DMS53 treated with DMSO at 0.1 percent for 48 hours (cell line): ENCODE data around the gene PARP11.

Experiments used
- DNase-seq: peaks from one replicate; lab custom pipeline; 2025; ENCODE audit not compliant: unreplicated experiment; lab: John Stamatoyannopoulos, UW

PARP11 gene, protein sequence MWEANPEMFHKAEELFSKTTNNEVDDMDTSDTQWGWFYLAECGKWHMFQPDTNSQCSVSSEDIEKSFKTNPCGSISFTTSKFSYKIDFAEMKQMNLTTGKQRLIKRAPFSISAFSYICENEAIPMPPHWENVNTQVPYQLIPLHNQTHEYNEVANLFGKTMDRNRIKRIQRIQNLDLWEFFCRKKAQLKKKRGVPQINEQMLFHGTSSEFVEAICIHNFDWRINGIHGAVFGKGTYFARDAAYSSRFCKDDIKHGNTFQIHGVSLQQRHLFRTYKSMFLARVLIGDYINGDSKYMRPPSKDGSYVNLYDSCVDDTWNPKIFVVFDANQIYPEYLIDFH

GRCh38 chr12:3872800-3873636 lies at the start of gene PARP11:
PARP11 (minus strand) TSS chr12:3873399; CDS start chr12:3873229, 170 bp downstream.
- peak; percentile 100 for DNase-seq

GRCh38 chr12:3922033-3922432 lies 48.8 kb upstream of the PARP11 start:
- no peak for DNase-seq

DNA sequence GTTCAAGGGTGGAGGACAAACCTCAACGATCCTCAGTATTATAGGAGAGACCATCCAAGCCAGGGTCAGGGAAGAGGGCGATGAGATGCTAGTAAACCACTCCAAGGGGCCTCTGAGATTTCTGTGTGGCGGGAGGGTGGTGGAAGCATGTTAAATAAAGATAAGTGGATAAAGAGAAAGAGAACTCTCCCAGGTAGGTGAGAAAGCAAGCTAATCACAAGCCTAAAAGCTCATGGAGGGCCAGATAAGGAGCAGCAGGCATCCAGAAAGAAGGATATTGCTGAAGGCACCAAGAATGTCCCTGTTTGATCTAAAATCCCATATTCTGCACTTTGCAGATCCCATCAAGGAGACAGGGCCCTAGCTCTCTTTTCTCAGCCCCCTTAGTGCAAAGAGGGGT lies 48.3 kb upstream of the PARP11 start:
- DNase-seq, result no peak

GRCh38 chr12:3921151-3921471 lies 47.9 kb upstream of the PARP11 start:
- no peak for DNase-seq

DNA sequence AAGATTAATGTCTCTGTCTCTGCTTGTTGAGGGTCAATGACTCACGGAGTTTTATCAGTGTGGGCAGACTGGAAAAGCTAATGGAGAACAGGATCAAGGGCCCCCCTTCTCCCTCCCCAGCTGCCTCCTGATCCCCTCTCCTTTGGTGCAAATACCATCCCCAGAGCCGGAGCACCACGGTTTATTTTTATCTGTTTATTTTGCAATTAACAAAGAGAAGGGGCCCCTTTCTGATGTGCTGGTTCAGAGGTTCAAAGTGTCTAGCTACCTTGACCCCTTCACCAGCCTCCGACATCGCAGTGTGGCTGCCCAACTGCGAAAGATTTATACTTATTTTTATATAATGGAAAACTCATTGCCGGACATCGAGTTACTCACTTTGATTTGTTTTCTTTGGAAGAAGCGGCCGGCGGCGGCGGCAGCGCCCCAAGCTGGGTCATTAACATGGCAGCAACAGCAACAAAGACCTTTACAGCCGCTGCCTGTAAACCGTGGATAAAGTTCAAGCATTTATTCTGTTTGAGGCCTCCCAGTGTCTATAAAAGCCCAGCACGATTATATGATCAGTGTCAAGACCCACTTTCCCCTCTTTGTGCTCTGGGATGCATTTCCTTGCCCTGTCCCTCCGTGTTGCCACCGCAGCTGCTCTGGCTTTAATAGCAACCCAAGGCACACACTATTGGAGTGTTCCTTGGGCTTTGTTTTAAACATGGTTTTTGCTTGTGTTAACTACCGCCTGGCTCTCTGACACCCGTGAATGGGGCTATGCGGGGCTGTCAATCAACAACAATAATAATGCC lies 47.4 kb upstream of the PARP11 start:
- no peak for DNase-seq

DNA sequence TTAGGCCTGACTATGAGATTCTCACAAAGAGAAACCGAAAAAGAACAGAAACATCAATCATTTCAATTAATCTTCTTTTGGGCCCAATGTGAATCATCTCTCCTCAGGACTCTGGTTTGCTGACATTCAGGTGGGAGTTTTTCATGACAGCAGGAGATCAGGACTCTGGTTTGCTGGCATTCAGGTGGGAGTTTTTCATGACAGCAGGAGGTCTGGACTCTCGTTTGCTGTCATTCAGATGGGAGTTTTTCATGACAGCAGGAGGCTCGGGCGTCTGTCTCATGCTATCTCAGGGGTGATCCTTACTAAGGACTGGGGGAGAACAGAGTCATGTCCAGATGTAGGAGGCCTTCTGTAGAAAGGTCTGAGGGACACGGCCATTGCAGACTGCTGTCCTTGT lies 40.1 kb upstream of the PARP11 start:
- no peak for DNase-seq

DNA sequence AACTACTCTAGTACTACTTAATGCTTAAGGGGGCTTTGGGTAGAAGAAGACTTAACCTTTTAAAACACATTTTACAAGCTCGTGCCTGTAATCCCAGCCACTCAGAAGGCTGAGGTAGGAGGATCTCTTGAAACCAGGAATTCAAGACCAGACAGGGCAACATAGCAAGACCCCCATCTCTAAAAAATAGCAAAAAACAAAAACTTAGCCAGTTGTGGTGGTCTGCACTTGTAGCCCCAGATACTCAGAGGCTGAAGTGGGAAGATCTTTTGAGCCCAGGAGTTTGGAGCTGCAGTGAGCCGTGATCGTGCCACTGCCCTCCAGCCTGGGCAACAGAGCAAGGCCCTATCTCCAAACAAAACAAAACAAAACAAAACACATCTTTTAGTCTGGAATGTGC lies 39.7 kb upstream of the PARP11 start:
- no peak for DNase-seq

DNA sequence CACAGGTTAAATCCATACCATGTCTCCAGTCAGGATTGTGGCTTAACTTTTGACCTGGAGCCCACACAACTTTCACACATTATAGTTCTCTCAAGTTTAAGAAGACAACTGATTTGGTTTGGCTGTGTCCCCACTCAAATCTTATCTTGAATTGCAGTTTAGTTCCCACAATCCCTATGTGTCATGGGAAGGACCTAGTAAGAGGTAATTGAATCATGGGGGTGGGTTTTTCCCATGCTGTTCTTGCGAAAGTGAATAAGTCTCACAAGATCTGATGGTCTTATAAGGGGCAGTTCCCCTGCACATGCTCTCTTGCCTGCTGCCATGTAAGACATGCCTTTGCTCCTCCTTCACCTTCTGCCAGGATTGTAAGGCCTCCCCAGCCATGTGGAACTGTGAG lies 38.2 kb upstream of the PARP11 start:
- no peak for DNase-seq

DNA sequence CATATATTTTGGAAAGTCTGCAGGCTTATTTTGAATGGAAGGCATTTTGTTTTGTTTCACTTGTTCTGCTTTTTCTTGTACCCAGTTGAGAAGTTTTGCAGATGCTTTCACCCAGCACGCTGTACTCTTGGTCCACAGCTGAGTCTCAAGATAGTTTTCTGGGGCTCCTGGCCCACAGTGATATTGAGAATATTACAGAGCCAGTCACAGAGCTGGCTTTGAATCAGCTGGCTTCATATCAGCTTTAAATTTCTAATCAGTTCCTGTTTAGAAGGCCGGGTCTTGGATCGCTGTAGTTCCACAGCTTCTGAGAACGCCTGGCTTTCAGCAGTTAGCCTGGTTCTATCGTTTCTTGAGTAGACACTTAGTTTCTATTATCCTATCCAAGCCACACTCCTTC lies 32.5 kb upstream of the PARP11 start:
- DNase-seq, result no peak

DNA sequence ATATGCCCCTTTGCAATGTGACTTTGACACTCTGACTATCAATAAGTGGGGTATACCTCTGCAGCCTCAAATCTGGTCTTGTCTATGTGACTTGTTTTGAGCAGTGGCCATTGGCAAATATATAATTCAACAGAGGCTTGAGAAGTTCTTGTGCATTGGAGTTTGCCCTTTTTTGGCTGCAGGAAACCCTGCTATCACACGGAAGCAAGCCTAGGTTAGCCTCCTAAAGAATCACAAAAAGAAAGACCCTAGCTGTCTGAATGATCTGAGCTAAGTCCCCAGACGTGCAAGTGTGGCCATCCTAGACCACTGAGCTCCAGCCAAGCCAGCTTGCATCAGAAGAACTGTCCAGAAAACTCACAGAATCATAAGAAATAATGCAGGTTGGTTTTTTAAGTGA lies 31.8 kb upstream of the PARP11 start:
- DNase-seq, result no peak

DNA sequence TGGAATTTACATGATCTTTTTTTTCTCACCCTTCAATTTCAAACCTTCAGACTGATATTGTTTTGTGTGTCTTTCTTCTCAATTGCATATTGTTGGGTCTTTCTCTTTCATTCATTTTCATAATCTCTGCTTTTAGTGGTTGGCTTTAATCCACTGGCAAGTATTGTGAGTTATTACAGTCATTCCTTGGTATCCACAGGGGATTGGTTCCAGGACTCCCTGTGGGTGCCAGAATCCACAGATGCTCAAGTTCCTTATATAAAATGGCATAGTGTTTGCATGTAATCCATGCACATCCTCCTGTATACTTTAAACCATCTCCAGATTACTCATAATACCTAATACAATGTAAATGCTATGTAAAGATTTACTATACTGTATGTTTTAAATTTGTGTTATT lies 29.7 kb upstream of the PARP11 start:
- no peak for DNase-seq

GRCh38 chr12:3901116-3901515 lies 27.9 kb upstream of the PARP11 start:
- DNase-seq, result no peak

GRCh38 chr12:3898756-3899155 lies 25.6 kb upstream of the PARP11 start:
- no peak for DNase-seq

DNA sequence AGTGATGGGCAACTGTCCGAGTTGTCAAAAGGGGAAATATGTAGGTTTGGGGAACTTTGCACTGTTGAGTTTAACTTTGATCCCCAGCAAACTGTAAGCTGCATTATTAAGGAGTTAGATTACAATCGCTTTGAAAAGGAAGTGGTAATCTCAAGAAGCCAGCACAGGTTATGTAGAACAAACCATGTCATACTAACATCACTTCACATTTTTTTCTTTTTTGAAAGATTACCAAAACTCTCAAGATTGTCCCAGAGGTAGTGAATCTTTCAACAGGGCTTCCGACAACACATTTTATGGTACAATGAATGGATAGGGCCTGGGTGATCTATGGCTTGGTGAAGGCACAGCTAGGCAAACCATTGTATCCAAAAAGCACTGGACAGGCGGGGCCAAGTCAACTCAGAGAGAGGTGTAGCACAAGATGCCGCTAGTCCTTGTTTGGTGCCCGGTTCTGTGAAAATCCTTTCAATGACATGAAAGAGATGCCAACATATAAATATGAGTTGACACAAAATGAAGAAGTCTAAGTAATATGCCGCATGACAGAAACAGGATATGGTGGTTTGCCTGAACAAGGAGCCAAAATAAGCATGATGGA lies 24.3 kb upstream of the PARP11 start:
- DNase-seq, result no peak

DNA sequence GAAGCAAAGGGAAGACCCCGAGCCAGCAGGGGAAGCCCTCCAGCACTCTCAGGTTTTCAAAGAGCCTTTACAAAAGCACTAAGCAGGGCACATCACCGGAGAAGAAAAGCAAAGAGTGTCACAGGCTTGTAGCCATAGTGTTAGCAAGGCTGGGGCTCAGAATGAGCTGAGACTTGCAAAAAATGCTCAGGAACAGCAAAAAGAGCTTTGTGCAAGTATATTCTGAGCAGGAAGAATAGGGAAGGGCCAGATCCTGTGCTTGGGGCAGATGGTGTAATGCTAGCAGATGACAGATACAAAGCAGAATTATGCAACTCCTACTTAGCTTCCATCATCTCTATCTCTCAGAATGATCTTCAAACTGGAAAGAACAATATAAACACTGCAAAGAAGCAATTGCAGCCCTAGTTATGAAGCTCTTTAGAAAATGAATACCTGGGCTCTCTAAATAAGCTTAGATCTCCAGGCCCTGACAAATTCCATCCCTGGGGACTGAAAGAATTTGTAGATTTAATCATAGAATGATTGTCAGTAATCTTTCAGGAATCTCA lies 23.7 kb upstream of the PARP11 start:
- no peak for DNase-seq

DNA sequence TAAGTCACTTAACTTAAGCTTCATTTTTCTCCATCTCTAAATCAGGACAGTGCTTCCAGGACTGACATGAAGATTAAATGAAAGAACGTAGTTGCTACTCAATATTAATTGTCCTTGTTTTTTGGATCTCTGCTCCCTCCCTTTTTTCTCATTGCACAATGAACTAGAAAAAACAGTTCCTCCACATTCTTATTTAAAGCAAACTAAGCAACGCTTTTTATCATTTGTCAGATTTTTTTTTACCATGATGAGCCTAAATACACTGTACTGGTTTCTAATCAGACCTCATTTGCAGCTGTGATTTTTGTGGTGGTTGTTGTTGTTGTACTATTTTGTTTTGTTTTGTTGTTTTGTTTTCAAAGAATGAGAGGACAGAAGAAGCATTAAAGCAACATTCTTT lies 23.2 kb upstream of the PARP11 start:
- DNase-seq, result no peak

DNA sequence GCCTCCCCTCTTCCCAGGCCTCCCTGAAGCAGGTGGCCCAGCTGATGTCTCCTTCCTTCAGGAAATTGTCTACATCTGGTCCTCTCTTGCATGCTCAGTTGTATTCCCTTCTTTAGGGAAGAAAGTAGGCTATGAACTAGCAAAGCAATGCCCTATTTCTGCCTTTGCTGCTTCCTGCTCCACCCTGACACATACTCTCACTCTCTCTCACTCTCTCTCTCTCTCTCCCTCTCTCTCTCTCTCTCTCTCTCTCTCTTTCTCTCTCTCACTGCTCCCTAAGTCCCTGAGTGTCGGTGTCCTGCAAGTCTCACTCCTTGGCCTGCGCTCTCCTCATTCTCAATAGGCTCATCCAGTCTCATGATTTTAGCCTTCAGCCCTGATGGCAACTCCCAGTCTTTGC lies 19.4 kb upstream of the PARP11 start:
- no peak for DNase-seq

DNA sequence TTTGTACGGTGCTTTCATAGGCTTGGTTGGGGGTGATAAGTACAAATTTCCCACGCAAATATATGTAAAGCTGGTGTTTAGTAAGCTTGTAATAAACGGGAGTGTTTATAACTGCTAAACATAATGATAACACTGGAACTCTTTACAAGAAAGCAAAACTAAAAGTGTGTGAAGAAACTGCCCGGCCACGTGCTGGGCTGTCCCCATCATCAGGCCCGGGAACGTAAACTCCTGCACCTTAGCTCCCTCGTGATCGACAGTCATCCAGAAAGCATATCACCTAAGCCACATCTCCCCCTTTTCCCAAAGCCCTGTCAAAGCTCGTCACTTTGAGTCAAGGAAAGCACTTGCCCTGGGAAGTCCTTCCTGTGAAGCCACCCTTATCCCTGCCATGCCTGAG lies 18.0 kb upstream of the PARP11 start:
- no peak for DNase-seq

GRCh38 chr12:3888659-3889058 lies 15.5 kb upstream of the PARP11 start:
- DNase-seq, result no peak

DNA sequence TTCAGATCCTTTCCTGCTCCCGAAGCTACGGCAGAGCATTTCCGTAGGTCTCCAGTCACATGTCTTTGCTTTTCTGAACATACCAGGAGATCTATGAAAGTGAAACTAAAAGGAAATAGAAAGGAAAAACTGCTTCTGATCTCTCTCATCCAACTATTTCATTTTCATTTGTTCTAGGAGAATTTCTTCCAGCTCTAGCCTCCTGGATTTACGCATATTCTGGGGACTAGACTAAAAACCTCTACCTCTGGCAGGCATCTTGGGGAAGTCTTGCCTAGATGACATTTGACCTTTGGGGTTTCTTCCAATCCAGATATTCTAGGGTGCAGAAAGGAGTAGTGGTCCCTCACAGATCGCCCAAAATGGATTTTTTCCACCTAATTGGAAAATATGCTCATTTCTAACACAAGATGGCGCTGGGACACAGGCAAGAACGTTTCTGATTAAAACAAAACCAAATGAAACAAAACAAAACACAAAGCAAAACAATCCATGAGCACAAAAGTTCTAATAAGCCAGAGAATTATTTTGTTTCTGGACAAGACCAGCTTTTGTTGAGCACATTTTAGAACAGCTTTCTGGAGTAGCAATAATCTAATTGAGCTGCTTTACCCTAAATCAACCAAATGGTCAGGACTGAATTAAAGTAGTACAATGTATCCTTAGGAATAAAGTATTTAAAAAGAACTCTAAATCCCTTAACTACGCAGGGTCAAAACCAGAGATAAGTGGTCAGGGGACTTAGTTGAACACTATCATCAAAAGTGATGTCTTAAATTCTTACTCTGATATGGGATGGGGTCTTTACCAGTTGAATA lies 12.3 kb upstream of the PARP11 start:
- peak; percentile 99 for DNase-seq
